Neural crest cell (in vitro differentiated cells): ENCODE data around the gene SUN5. TPM values are rescaled to one million over a fixed set of nuclear protein-coding genes. Genes with fewer than 3 reads are reported as not detected.
A peak's percentile ranks its signal among the peaks of the same experiment; 100 is the strongest.
"Not testable (repeated sequence)": the region's sequence is repeated elsewhere in the genome, so short reads cannot be mapped to it uniquely, and the experiment has no call there.

Source experiments
- DNase-seq: peaks from one replicate; pipeline ENCODE4 v3.0.0; 2021; ENCODE audit warnings: low read depth, mixed read lengths, low spot score
- H3K27ac Mint-ChIP-seq: one replicate; pipeline ENCODE4 v1.8.0; 2021; ENCODE audit warnings: mild to moderate bottlenecking, mixed read lengths; ENCODE audit not compliant: unreplicated experiment
- H3K27me3 Mint-ChIP-seq: 2 replicates; pipeline ENCODE4 v1.8.0; 2021; ENCODE audit warnings: low read depth, mild to moderate bottlenecking, mixed read lengths
- H3K36me3 Mint-ChIP-seq: 2 replicates; pipeline ENCODE4 v1.8.0; 2021; ENCODE audit warnings: low read depth, mild to moderate bottlenecking, mixed read lengths
- H3K4me1 Mint-ChIP-seq: 2 replicates; pipeline ENCODE4 v1.8.0; 2021; ENCODE audit warnings: mixed read lengths
- H3K4me3 Mint-ChIP-seq: one replicate; pipeline ENCODE4 v1.8.0; 2021; ENCODE audit warnings: mild to moderate bottlenecking, mixed read lengths
- H3K9me3 Mint-ChIP-seq: 2 replicates; pipeline ENCODE4 v1.8.0; 2021; ENCODE audit warnings: mixed read lengths
- CTCF ChIP-seq: fragments of 200-600 bp; sonication (generic); conservative IDR thresholded peaks from 2 replicates; pipeline ENCODE4 v1.5.0; 2021; ENCODE audit warnings: antibody characterized with exemption, mild to moderate bottlenecking
- long read RNA-seq: library from polyadenylated mRNA; unstranded; transcript quantifications from one replicate; pipeline ENCODE4 v2.0.0, GENCODE V29; 2020
- total RNA-seq: library from RNA; stranded (reverse); gene quantifications from 2 replicates; pipeline ENCODE4 v1.2.1, GENCODE V29; 2021

SUN5 gene
- not detected in 2 replicates for total RNA-seq
- long read RNA-seq: 0 reads

- Mint-ChIP-seq H3K4me1 (peaks cover 7% of the 10 kb centered on the region), H3K4me3 (no peak within 1 kb of the TSS), H3K27ac (no peak within 1 kb of the TSS), H3K27me3 (no peaks in the 10 kb centered on the region), H3K36me3 (no peaks in the 10 kb centered on the region), H3K9me3 (peaks cover 3% of the 10 kb centered on the region)
- DNase-seq: no peak
- no peak for TF ChIP-seq CTCF
These were observed at the start of gene SUN5 for GRCh38 chr20:33004141-33004751. Gene SUN5 (minus strand): TSS chr20:33004433. CDS start chr20:33004340, 93 bp downstream.

GRCh38 chr20:33053291-33054106 is 49.3 kb upstream of the SUN5 start, which contains the start of gene BPIFB3:
Gene BPIFB3 (plus strand): TSS chr20:33053903. CDS start chr20:33055436, 1,533 bp downstream.
- DNase-seq: no peak

GRCh38 chr20:33051333-33051732 is 47.1 kb upstream of the SUN5 start:
- no peak overlapping the region for H3K4me3 Mint-ChIP-seq
- no peaks in the 10 kb centered on the region for H3K36me3 Mint-ChIP-seq
- DNase-seq: peak; percentile 31
- H3K27ac Mint-ChIP-seq: peak overlapping the region; percentile 46
- H3K4me1 Mint-ChIP-seq: peaks cover 35% of the 10 kb centered on the region
- no peaks in the 10 kb centered on the region for H3K27me3 Mint-ChIP-seq
- TF ChIP-seq CTCF: no peak
- H3K9me3 Mint-ChIP-seq: peaks cover 7% of the 10 kb centered on the region

More at GRCh38 chr20:33053291-33054106, 49.3 kb upstream of the SUN5 start, which contains the start of gene BPIFB3:
- peaks cover 3% of the 10 kb centered on the region for H3K9me3 Mint-ChIP-seq
- H3K4me3 Mint-ChIP-seq: no peak within 1 kb of the TSS
- H3K27me3 Mint-ChIP-seq: no peaks in the 10 kb centered on the region
- no peaks in the 10 kb centered on the region for H3K36me3 Mint-ChIP-seq
- no peak within 1 kb of the TSS for H3K27ac Mint-ChIP-seq
- no peak for TF ChIP-seq CTCF
- peaks cover 35% of the 10 kb centered on the region for H3K4me1 Mint-ChIP-seq

DNA sequence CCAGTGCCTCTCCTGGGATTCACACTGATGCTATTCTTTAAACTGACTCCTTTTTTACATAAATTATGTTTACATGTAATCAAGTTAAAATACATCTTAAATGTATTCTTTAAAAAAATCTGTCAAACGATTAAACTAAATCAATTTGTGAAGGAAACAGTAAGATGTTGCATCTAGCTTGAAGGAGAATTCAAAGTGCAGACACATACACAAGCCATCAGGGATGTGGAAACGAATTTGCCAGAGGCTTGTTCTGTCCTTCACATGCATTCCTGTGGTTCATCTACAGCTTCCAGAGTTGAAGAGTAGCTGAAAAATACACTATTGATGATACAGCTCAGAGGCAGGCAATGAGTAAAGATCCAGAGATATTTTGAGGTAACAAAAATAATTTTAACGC is 42.2 kb upstream of the SUN5 start:
- TF ChIP-seq CTCF: no peak
- Mint-ChIP-seq H3K9me3 (peaks cover 20% of the 10 kb centered on the region), H3K27me3 (no peaks in the 10 kb centered on the region), H3K4me1 (peaks cover 18% of the 10 kb centered on the region), H3K27ac (no peak overlapping the region), H3K4me3 (no peak overlapping the region), H3K36me3 (peaks cover 6% of the 10 kb centered on the region)
- DNase-seq: no peak

- DNase-seq, H3K4me1 Mint-ChIP-seq, H3K27ac Mint-ChIP-seq, H3K36me3 Mint-ChIP-seq, H3K27me3 Mint-ChIP-seq, H3K4me3 Mint-ChIP-seq: not testable (repeated sequence)
- H3K9me3 Mint-ChIP-seq: peaks cover 18% of the 10 kb centered on the region
These were observed 41.0 kb upstream of the SUN5 start for GRCh38 chr20:33045129-33045721.
